K562 (cell line): Measurements from ENCODE around the gene ADK. TPM values are rescaled to one million over a fixed set of nuclear protein-coding genes. Genes with fewer than 3 reads are reported as not detected.

Source experiments
- ATAC-seq: fragments of 200-7000 bp; cut with Tn5 transposase; 3 replicates; pipeline ENCODE4 v1.9.1; 2020; ENCODE audit warnings: moderate library complexity
- BruUV-seq: library from RNA; stranded (reverse); fragments of 400-500 nt; replicated peaks from 2 replicates; lab custom pipeline; 2021; lab: Mats Ljungman, UMichigan
- CTCF ChIA-PET: fragments of 300-600 bp; formaldehyde crosslinking; extraction: SDS; loops from one replicate; lab custom pipeline; 2021; ENCODE audit warnings: low intra/inter-chr PET ratio; lab: Yijun Ruan, JAX
- POLR2A ChIA-PET: fragments of 300-600, 350-650 bp; sonication (Branson Sonifier 250); formaldehyde crosslinking; extraction: SDS; loops from one replicate; lab custom pipeline; 2021; ENCODE audit warnings: antibody characterized with exemption, inconsistent platforms; lab: Yijun Ruan, JAX
- DNase-seq, 4 experiments: peaks; one replicate each; pipeline versions ENCODE4 v3.0.0 to v3.0.0-alpha.2; 2011 to 2018; ENCODE audit warnings: low spot score in 3 of 4, mixed read lengths in 3 of 4; ENCODE audit errors: extremely low read depth in 1 of 4
- FAIRE-seq: peaks from 2 replicates; lab custom pipeline; 2011; peaks lifted over from hg19 to GRCh38; lab: Jason Lieb, UNC
- H2AFZ ChIP-seq: 2 replicates; pipeline ENCODE4 v1.6.0; 2011; ENCODE audit warnings: low read depth, low read length, control low read depth, inconsistent platforms
- H3K27ac ChIP-seq: fragments of 200-600 bp; 3 replicates; pipeline ENCODE4 v1.8.0; 2011; ENCODE audit warnings: low read depth, mild to moderate bottlenecking, control low read depth, inconsistent platforms, low read length, moderate library complexity, mixed read lengths; ENCODE audit errors: extremely low read depth
- H3K27me3 ChIP-seq, 2 experiments: fragments of 300-600 bp in 1 of 2; 2 replicates in 1 of 2; 3 replicates in 1 of 2; pipeline versions ENCODE4 v1.6.0 to v1.8.0; 2011; ENCODE audit warnings: inconsistent platforms in 2 of 2, low read length in 2 of 2, mild to moderate bottlenecking in 1 of 2, mixed read lengths in 1 of 2, moderate library complexity in 1 of 2; ENCODE audit not compliant: control insufficient read depth in 2 of 2, insufficient read depth in 2 of 2
- H3K36me3 ChIP-seq: fragments of 300-600 bp; 3 replicates; pipeline ENCODE4 v1.8.0; 2011; ENCODE audit warnings: mild to moderate bottlenecking, low read length, inconsistent platforms; ENCODE audit not compliant: control insufficient read depth, insufficient read depth
- H3K4me1 ChIP-seq, 2 experiments: fragments of 200-600 bp in 1 of 2; replicated peaks in 1 of 2; 2 replicates in 1 of 2; 3 replicates in 1 of 2; pipeline versions ENCODE4 v1.5.1 to v1.8.0; 2011; ENCODE audit warnings: inconsistent platforms in 2 of 2, low read length in 2 of 2, mild to moderate bottlenecking in 1 of 2, mixed read lengths in 1 of 2, moderate library complexity in 1 of 2; ENCODE audit not compliant: control insufficient read depth in 2 of 2, insufficient read depth in 2 of 2
- H3K4me2 ChIP-seq: 2 replicates; pipeline ENCODE4 v1.6.1; 2011; ENCODE audit warnings: low read length, control low read depth, inconsistent platforms, mixed read lengths; ENCODE audit not compliant: insufficient read depth
- H3K4me3 ChIP-seq: fragments of 200-600 bp; sonication (generic), shearing (Covaris generic); 2 replicates; pipeline ENCODE4 v1.5.1; 2016; ENCODE audit warnings: control low read depth, inconsistent platforms
- H3K79me2 ChIP-seq: fragments of 200-600 bp; 3 replicates; pipeline ENCODE4 v1.8.0; 2011; ENCODE audit warnings: low read length, inconsistent platforms; ENCODE audit not compliant: control insufficient read depth, insufficient read depth
- H3K9ac ChIP-seq, 2 experiments: 2 replicates each; pipeline versions ENCODE4 v1.6.0 to v1.6.1; 2011; ENCODE audit warnings: low read depth in 2 of 2, low read length in 2 of 2, control low read depth in 1 of 2, inconsistent platforms in 1 of 2, mild to moderate bottlenecking in 1 of 2, mixed read lengths in 1 of 2; ENCODE audit not compliant: insufficient read depth in 1 of 2
- H3K9me1 ChIP-seq: one replicate; pipeline ENCODE4 v1.6.0; 2011; ENCODE audit warnings: inconsistent platforms, mild to moderate bottlenecking, low read length, moderate library complexity; ENCODE audit not compliant: control insufficient read depth, insufficient read depth
- H3K9me3 ChIP-seq: replicated peaks from 2 replicates; pipeline ENCODE4 v1.5.1; 2011; ENCODE audit warnings: low read depth, low read length, inconsistent platforms; ENCODE audit not compliant: control insufficient read depth, insufficient read depth
- H4K20me1 ChIP-seq: replicated peaks from 2 replicates; pipeline ENCODE4 v1.6.1; 2011; ENCODE audit warnings: low read length, inconsistent platforms, mixed read lengths; ENCODE audit not compliant: control insufficient read depth, insufficient read depth
- COPS2 ChIP-seq: fragments of 450-650 bp; conservative IDR thresholded peaks from 2 replicates; pipeline ENCODE4 v1.6.1; 2016; ENCODE audit warnings: mild to moderate bottlenecking, moderate library complexity
- FOXA3 ChIP-seq, 2 experiments: fragments of 450-650 bp in 1 of 2; sonication (generic) in 1 of 2; formaldehyde crosslinking; IDR thresholded peaks in 1 of 2; conservative IDR thresholded peaks in 1 of 2; 2 replicates each; pipeline versions ENCODE4 v1.4.0 to v1.8.0; 2020 to 2022; ENCODE audit warnings: mild to moderate bottlenecking in 2 of 2, missing genetic modification reagents in 1 of 2
- HLTF ChIP-seq: fragments of 450-650 bp; IDR thresholded peaks from 2 replicates; pipeline ENCODE4 v1.6.1; 2016
- KLF16 ChIP-seq: IDR thresholded peaks from 2 replicates; pipeline ENCODE4 v1.6.1; 2016; ENCODE audit warnings: antibody characterized with exemption
- NFYB ChIP-seq: IDR thresholded peaks from 2 replicates; pipeline ENCODE4 v1.6.1; 2011; ENCODE audit warnings: mild to moderate bottlenecking, moderate library complexity; ENCODE audit not compliant: insufficient read length; ENCODE audit errors: extremely low read depth
- PHF8 ChIP-seq: fragments of 200-600 bp; sonication (generic); IDR thresholded peaks from 2 replicates; pipeline ENCODE4 v1.6.1; 2012; ENCODE audit warnings: mixed run types, mild to moderate bottlenecking, inconsistent platforms, low read length, moderate library complexity, borderline replicate concordance
- SRSF7 ChIP-seq: fragments of 200-400 bp; formaldehyde crosslinking; optimal IDR thresholded peaks from 2 replicates; pipeline ENCODE3; 2017; ENCODE audit warnings: mild to moderate bottlenecking, low read depth, low read length
- ZFP36 ChIP-seq: fragments of 150-350 bp; IDR thresholded peaks from 2 replicates; pipeline ENCODE4 v1.6.1; 2018; ENCODE audit warnings: low read length, low read depth; ENCODE audit not compliant: partially characterized antibody
- WGBS: fragments of 100-300 bp; shearing (Covaris generic); methylation state at CpG from one replicate; pipeline ENCODE4 v1.1.6; 2016; ENCODE audit warnings: low coverage, mixed read lengths; ENCODE audit not compliant: insufficient coverage; ENCODE audit errors: missing lambda C conversion rate; 5-methylcytosine and 5-hydroxymethylcytosine counted together
- in situ Hi-C: fragments of 300-500 bp; cut with MboI; formaldehyde crosslinking; loops from 4 replicates; pipeline ENCODE4 v1.15.0; 2018; ENCODE audit warnings: inconsistent platforms, mixed read lengths
- intact Hi-C: fragments of 100-400 bp; cut with micrococcal nuclease; formaldehyde crosslinking; loops from 2 replicates; pipeline ENCODE4 v1.14.2; 2022
- polyA plus RNA-seq, 8 experiments: library from polyadenylated mRNA; depleted of rRNA in 4 of 8; stranded (reverse) in 5 of 8; unstranded in 3 of 8; fragments of >200 nt; fragmentation: Nextera tagmentation in 2 of 8; fragmentation: Illumina TruSeq in 1 of 8; extraction: Ambion mirVana in 2 of 8; extraction: Trizol in 1 of 8; gene quantifications; 2 replicates each; pipeline versions ENCODE4 v1.2.1 to v1.2.3, GENCODE V29; 2011 to 2014; ENCODE audit warnings: inconsistent platforms in 1 of 8, missing spikeins in 1 of 8
- total RNA-seq, 7 experiments: library from RNA; depleted of rRNA in 6 of 7; stranded (reverse); fragments of >200 nt in 6 of 7; fragmentation: Illumina TruSeq in 2 of 7; extraction: Trizol in 2 of 7; gene quantifications; 2 replicates each; pipeline versions ENCODE4 v1.2.1 to v1.2.3, GENCODE V29; 2011 to 2021; ENCODE audit warnings: low replicate concordance in 1 of 7
- TF ChIP-seq, protein P1 (sequence below), 2 experiments: fragments of 450-650 bp; formaldehyde crosslinking in 1 of 2; IDR thresholded peaks; 2 replicates each; pipeline versions ENCODE4 v1.4.0 to v1.6.1; 2014 to 2020; ENCODE audit warnings: mild to moderate bottlenecking in 2 of 2, borderline replicate concordance in 1 of 2, low read depth in 1 of 2
- TF ChIP-seq, protein P2 (sequence below): fragments of 200-400 bp; formaldehyde crosslinking; IDR thresholded peaks from 2 replicates; pipeline ENCODE4 v1.6.1; 2017; ENCODE audit warnings: mild to moderate bottlenecking, low read depth, low read length, moderate library complexity

Gene ADK
- total and polyA plus RNA-seq, 9 of the 15 experiments (the other 6 are each of a cell fraction or from before 2014, with no cell fraction given), result 54.2 to 97.8 (median 73.6) TPM

DNA sequence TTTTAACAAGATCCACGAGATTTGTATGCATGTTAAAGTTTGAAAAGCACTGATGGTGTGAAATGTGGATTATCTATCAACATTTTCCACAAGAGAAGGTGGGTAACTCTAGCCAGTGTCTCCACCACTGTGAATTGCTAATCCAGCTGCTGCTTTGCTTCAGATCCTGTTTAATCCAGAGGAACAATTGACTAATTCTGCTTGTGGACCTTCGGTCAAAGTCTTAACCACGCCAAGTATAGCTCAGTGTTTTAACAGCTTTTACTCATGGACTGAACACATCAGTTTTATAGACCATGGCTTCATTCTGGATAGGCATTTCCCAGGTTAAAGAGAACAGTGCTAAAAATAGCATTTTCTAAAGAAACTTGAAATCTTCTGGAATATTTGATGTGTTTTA lies 23.5 kb downstream of the ADK start:
- CTCF ChIA-PET, result no interaction called here
- BruUV-seq, result no TSS peak
- Histone ChIP-seq H3K9me3 (no peaks in the 10 kb centered on the region), H3K9ac (no peak overlapping the region), H3K9me1 (no peaks in the 10 kb centered on the region), H3K4me3 (no peak overlapping the region), H3K27ac (peak overlapping the region; percentile 4; the same call in 1 of the 3 replicates), H2AFZ (no peak overlapping the region), H3K36me3 (peaks cover 6% of the 10 kb centered on the region; the same call in 1 of the 3 replicates), H3K4me1 (peaks cover 11 to 13% of the 10 kb centered on the region in 2 experiments; a peak in 4 of 5 replicates), H3K27me3 (no peaks in the 10 kb centered on the region), H3K4me2 (no peak overlapping the region), H3K79me2 (peaks cover 37% of the 10 kb centered on the region), H4K20me1 (no peaks in the 10 kb centered on the region)
- intact Hi-C loops (no loop called here), in situ Hi-C loops (no loop called here)
- no peak for TF ChIP-seq NFYB
- TF ChIP-seq FOXA3 (CRISPR knock-in tag; conservative IDR thresholded peaks at IDR 0.05 in 1 of 2, IDR thresholded peaks at IDR 0.05 in 1 of 2), result no peak
- no peak for TF ChIP-seq PHF8
- no peak for TF ChIP-seq ZFP36
- no peak for TF ChIP-seq HLTF
- TF ChIP-seq, protein P1, sequence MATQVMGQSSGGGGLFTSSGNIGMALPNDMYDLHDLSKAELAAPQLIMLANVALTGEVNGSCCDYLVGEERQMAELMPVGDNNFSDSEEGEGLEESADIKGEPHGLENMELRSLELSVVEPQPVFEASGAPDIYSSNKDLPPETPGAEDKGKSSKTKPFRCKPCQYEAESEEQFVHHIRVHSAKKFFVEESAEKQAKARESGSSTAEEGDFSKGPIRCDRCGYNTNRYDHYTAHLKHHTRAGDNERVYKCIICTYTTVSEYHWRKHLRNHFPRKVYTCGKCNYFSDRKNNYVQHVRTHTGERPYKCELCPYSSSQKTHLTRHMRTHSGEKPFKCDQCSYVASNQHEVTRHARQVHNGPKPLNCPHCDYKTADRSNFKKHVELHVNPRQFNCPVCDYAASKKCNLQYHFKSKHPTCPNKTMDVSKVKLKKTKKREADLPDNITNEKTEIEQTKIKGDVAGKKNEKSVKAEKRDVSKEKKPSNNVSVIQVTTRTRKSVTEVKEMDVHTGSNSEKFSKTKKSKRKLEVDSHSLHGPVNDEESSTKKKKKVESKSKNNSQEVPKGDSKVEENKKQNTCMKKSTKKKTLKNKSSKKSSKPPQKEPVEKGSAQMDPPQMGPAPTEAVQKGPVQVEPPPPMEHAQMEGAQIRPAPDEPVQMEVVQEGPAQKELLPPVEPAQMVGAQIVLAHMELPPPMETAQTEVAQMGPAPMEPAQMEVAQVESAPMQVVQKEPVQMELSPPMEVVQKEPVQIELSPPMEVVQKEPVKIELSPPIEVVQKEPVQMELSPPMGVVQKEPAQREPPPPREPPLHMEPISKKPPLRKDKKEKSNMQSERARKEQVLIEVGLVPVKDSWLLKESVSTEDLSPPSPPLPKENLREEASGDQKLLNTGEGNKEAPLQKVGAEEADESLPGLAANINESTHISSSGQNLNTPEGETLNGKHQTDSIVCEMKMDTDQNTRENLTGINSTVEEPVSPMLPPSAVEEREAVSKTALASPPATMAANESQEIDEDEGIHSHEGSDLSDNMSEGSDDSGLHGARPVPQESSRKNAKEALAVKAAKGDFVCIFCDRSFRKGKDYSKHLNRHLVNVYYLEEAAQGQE (IDR thresholded peaks at IDR 0.05; ENCODE audit: borderline replicate concordance), result no peak
- TF ChIP-seq, protein P1 (CRISPR knock-in tag; IDR thresholded peaks at IDR 0.05; ENCODE audit: low read depth), result no peak
- TF ChIP-seq, protein P2, sequence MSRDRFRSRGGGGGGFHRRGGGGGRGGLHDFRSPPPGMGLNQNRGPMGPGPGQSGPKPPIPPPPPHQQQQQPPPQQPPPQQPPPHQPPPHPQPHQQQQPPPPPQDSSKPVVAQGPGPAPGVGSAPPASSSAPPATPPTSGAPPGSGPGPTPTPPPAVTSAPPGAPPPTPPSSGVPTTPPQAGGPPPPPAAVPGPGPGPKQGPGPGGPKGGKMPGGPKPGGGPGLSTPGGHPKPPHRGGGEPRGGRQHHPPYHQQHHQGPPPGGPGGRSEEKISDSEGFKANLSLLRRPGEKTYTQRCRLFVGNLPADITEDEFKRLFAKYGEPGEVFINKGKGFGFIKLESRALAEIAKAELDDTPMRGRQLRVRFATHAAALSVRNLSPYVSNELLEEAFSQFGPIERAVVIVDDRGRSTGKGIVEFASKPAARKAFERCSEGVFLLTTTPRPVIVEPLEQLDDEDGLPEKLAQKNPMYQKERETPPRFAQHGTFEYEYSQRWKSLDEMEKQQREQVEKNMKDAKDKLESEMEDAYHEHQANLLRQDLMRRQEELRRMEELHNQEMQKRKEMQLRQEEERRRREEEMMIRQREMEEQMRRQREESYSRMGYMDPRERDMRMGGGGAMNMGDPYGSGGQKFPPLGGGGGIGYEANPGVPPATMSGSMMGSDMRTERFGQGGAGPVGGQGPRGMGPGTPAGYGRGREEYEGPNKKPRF, result no peak
- TF ChIP-seq KLF16, result no peak
- TF ChIP-seq COPS2, result no peak
- no peak for TF ChIP-seq SRSF7
- DNase-seq, result no peak
- POLR2A ChIA-PET, result interaction anchor here (0.7 to 1.2 kb wide), 4 partner anchors 9 to 51 kb away, joined by 3 read pairs; no protein-coding TSS in a partner anchor
- no peak for FAIRE-seq
- no peak for ATAC-seq
- WGBS, result 77% methylated on average over 3 of the region's 3 CpGs
